Upper lobe of left lung (tissue), 4 donors: ENCODE data around the gene PRICKLE1.

ENCODE experiments used
- CTCF ChIP-seq, 6 experiments: fragments of 450-650 bp in 4 of 6; fragments of 200-600 bp in 2 of 6; sonication (generic) in 2 of 6; IDR thresholded peaks; one replicate each; pipeline ENCODE4 v1.5.1; 2016 to 2019; ENCODE audit warnings: antibody characterized with exemption in 6 of 6
- POLR2A ChIP-seq, 4 donors: fragments of 450-650 bp; IDR thresholded peaks; one replicate each; pipeline ENCODE4 v1.5.1; 2016 to 2017; ENCODE audit warnings: antibody characterized with exemption in 4 of 4, mild to moderate bottlenecking in 2 of 4
- POLR2AphosphoS5 ChIP-seq, 2 donors: sonication (generic); formaldehyde crosslinking; IDR thresholded peaks; one replicate each; pipeline ENCODE4 v1.5.1; 2017; ENCODE audit warnings: antibody characterized with exemption in 2 of 2

- TF ChIP-seq POLR2AphosphoS5 (IDR thresholded peaks at IDR 0.05) (no peak), CTCF (IDR thresholded peaks at IDR 0.05) (no peak), POLR2A (IDR thresholded peaks at IDR 0.05) (no peak)
Observed at GRCh38 chr12:42474391-42474790, 115.2 kb downstream of the PRICKLE1 start.
